Transverse colon (tissue), 3 donors: ENCODE results near the gene STXBP4.

Experiments used
- CTCF ChIP-seq, 5 experiments: fragments of 200-600 bp in 3 of 5; fragments of 450-650 bp in 2 of 5; sonication (generic) in 3 of 5; IDR thresholded peaks; 1 replicate in 2 of 5; 2 replicates in 3 of 5; pipeline ENCODE4 v1.5.1; 2016 to 2017; ENCODE audit warnings: antibody characterized with exemption in 5 of 5, inconsistent platforms in 3 of 5, mild to moderate bottlenecking in 2 of 5, moderate library complexity in 1 of 5
- EP300 ChIP-seq: sonication (generic); formaldehyde crosslinking; IDR thresholded peaks from one replicate; pipeline ENCODE4 v1.6.1; 2017; ENCODE audit warnings: antibody characterized with exemption, low read depth
- POLR2A ChIP-seq: fragments of 450-650 bp; IDR thresholded peaks from one replicate; pipeline ENCODE4 v1.6.1; 2016; ENCODE audit warnings: antibody characterized with exemption, mild to moderate bottlenecking, moderate library complexity

- TF ChIP-seq EP300 (no peak), CTCF (IDR thresholded peaks at IDR 0.05) (no peak), POLR2A (no peak)
These were observed 31.5 kb upstream of the STXBP4 start for GRCh38 chr17:54937018-54937417.
